Left cardiac atrium (tissue), 4 donors: Measurements from ENCODE around the gene MYO9B. TPM values are rescaled to one million over a fixed set of nuclear protein-coding genes. Genes with fewer than 3 reads are reported as not detected.
A peak's percentile ranks its signal among the peaks of the same experiment; 100 is the strongest.
"Not testable (repeated sequence)": the region's sequence is repeated elsewhere in the genome, so short reads cannot be mapped to it uniquely, and the experiment has no call there.

ENCODE experiments used
- ATAC-seq, 2 donors: fragments of 200-7000 bp; cut with Tn5 transposase; one replicate each; pipeline ENCODE4 v1.9.1; 2020; ENCODE audit warnings: mild to moderate bottlenecking in 2 of 2, moderate library complexity in 2 of 2
- DNase-seq: peaks from one replicate; pipeline ENCODE4 v3.0.0-alpha.2; 2020
- intact Hi-C, 2 donors: fragments of 100-400 bp; cut with DNase I; formaldehyde crosslinking; loops; one replicate each; pipeline versions ENCODE4 v1.14.1 to v1.15.1; 2022 to 2023
- total RNA-seq, 2 donors: library from RNA; stranded (reverse); fragmentation: NEBNext Ultra II Directional; extraction: Animal tissue kit (Norgen Biotek cat#: 25700); gene quantifications; one replicate each; pipeline ENCODE4 v1.2.1, GENCODE V29; 2021
- donor health status: DM: no; HTN: yes; CAD: no.
- donor health status: DM: no; HTN: yes; CAD: no; lungs with severe emphysema.
- donor health status: DM: yes; HTN: yes; CAD: no.
- donor health status: Dilated cardiomyopathy.

The MYO9B gene
- total RNA-seq, 2 donors from 2014 or later, result 32.5 to 44.6 TPM

DNA sequence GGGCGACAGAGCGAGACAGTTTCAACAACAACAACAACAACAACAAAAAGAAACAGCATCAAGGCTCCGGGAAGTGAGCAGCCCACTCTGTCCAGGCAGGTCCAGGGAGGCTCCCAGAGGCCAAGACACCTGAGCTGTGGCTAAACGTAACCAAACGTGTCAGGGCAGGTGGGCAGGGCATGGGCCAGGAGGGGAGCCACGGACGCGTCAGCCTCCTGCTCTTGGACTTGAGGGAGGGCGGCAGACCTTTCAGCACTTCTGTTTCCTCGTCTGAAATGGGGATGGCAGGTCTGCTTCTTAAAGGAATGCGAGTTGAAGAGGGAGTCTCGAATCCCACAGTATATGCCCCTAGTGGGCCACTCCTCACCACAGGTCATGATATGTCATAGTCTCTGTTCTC, 53.8 kb downstream of the MYO9B start:
- no peak for DNase-seq
- intact Hi-C loops, result no loop called here
- ATAC-seq, result no peak

DNA sequence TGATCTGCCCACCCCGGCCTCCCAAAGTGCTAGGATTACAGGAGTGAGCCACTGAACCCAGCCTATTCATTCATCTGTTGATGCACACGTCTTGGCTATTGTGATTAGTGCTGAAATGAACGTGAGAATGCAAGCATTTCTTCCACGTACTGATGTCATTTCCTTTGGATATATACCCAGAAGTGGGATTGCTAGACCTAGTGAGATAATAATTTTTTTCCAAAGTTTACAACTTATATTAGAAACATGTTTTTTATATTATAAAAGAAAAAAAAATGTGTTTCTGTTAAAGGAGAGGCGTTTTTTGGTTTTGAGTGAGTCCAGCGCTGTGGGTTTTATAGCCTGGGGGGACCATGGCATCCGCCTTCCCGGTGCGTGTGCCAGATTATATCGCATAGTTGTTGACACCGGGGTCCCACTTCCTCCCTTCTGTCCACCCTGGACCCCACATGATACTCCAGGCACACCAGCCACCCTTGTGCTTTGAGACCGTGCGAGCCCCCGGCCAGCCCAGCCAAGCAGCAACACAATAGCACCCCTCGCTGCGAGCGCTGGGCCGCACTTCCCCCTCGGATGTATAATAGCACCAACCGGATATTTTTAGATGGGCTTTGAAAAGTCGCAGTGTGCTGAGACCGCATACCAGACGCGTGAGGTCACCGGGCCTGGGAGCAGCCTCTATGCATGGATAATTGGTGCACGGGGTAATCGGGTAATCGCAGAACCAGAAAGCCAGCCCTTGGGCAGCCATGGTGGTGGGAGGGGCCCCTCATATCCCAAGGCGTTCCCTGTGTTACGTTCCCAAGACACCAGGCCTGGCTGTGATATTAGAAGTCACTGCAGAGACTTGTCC, 59.6 kb downstream of the MYO9B start:
- DNase-seq (peak; percentile 97), ATAC-seq (peak; percentile 94 to 95)
- intact Hi-C loops, result loop anchor here in 1 of 2 donors (5.0 kb wide), 1 partner anchor 58 kb away; the partner anchor contains the start of genes HAUS8 and MYO9B

GRCh38 chr19:17136021-17136420, 60.4 kb downstream of the MYO9B start:
- intact Hi-C loops, result loop anchor here in 1 of 2 donors (5.0 kb wide), 1 partner anchor 59 kb away; the partner anchor contains the start of genes HAUS8 and MYO9B
- peak in 1 of 2 donors; percentile 5 for ATAC-seq
- no peak for DNase-seq

- DNase-seq (no peak), ATAC-seq (no peak)
- intact Hi-C loops, result loop anchor here in 1 of 2 donors (5.0 kb wide), 1 partner anchor 59 kb away; the partner anchor contains the start of genes HAUS8 and MYO9B
Observed at GRCh38 chr19:17136617-17137016, 61.0 kb downstream of the MYO9B start.

DNA sequence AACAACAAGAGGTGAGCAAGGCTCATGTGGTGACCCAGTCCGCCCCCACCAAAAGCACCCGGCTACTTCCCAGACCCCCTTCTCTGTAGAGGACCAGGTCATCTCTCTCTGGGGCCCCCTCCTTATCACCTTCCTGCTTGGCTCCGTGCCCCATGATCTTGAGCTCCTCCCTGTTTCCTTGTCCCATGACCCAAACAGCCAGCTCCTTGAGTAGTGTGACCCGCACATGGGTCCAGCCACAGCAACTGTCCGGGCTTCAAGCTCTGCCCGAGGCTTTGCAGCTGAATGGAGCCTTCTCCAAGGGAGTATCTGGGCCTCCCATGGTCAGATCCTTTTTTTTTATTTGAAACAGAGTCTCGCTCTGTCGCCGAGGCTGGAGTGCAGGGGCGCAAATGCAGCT, 61.8 kb downstream of the MYO9B start:
- no peak for DNase-seq
- intact Hi-C loops, result loop anchor here in 1 of 2 donors (5.0 kb wide), 1 partner anchor 60 kb away; the partner anchor contains the start of genes HAUS8 and MYO9B
- ATAC-seq, result no peak

- DNase-seq, result not testable (repeated sequence)
- intact Hi-C loops, result loop anchor here in 1 of 2 donors (5.0 kb wide), 1 partner anchor 61 kb away; the partner anchor contains the start of genes HAUS8 and MYO9B
- ATAC-seq, result peak in 1 of 2 donors; percentile 3
Observed at GRCh38 chr19:17138052-17138846, 62.7 kb downstream of the MYO9B start.

DNA sequence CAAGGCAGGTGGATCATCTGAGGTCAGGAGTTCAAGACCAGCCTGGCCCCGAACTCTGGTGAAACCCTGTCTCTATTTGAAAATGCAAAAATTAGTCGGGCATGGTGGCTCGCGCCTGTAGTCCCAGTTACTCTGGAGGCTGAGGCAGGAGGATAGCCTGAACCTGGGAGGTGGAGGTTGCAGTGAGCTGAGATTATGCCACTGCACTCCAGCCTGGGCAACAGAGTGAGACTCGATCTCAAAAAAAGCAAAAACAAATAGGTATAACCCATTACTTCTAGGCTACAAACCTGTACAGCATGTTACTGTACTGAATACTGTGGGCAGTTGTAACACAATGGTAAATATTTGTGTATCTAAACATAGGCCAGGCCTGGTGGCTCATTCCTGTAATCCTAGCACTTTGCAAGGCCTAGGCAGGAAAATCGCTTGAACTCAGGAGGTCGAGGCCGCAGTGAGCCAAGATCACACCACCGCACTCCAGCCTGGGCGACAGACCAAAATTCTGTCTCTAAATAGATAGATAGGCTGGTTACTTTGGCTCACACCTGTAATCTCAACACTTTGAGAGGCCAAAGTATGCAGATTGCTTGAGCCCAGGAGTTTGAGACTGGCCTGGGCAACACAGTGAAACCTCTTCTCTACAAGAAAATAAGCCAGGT, 63.5 kb downstream of the MYO9B start:
- ATAC-seq (peak; percentile 40 to 45), DNase-seq (peak; percentile 68)
- intact Hi-C loops, result loop anchor here in 1 of 2 donors (5.0 kb wide), 1 partner anchor 62 kb away; the partner anchor contains the start of genes HAUS8 and MYO9B

DNA sequence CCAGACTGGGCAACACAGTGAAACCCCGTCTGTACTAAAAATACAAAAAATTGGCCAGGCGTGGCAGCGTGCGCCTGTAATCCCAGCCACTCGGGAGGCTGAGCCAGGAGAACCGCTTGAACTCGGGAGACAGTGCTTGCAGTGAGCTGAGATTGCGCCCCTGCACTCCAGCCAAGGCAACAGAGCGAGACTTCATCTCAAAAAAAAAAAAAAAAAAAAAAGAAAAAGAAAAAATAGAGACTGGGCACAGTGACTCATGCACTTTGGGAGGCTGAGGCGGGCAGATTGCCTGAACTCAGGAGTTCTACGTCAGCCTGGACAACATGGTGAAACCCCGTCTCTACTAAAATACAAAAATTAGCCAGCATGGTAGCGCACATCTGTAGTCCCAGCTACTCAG, 69.2 kb downstream of the MYO9B start:
- ATAC-seq, result peak; percentile 39 to 41
- intact Hi-C loops, result loop anchor here in 1 of 2 donors (10.0 kb wide), 1 partner anchor 60 kb away; no protein-coding TSS in a partner anchor

GRCh38 chr19:17145546-17146497, 70.2 kb downstream of the MYO9B start:
- ATAC-seq (no peak), DNase-seq (no peak)
- intact Hi-C loops, result loop anchor here in 1 of 2 donors (10.0 kb wide), 1 partner anchor 61 kb away; no protein-coding TSS in a partner anchor

More for the DNA sequence above, 69.2 kb downstream of the MYO9B start:
- peak; percentile 60 for DNase-seq

- intact Hi-C loops, result loop anchor here in 1 of 2 donors (10.0 kb wide), 1 partner anchor 63 kb away; no protein-coding TSS in a partner anchor
Observed at GRCh38 chr19:17148130-17148529, 72.6 kb downstream of the MYO9B start.

DNA sequence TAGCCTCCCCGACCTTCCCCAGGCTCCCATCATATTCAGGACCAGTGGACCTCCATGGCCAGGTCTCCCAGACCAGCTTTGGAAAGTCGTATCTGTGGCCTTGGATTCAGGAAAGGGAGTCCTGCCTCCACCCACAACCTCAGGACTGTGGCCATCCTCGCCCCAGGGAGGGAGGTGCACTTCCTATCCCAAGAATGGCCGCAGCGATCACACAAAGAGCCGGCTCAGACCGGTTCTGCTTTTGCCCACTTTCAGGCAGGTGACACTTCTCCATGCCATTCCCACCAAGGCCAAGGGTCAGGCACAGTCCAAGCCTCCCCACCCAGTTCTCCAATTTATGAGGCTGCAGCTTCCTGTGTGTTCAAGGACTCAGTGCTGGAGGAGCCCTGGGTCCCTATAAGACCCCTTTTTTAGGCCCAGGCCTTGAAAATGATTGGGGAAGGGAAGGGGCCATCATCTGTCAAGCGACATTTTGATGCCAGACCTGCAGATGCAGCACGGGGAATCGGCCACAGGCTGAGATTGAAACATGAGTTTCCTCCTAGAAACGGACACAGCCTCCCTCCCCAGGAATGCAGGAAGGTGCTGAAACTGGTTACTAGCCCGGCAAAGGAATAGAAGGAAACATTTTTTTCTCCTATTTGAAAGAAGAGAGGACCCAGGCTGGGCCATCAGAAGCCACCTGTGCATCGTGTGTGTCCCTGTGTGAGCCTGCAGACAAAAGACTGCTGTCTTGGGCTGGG, 74.0 kb downstream of the MYO9B start:
- DNase-seq (no peak), ATAC-seq (peak in 1 of 2 donors; percentile 12)
- intact Hi-C loops, result loop anchor here in 1 of 2 donors (10.0 kb wide), 1 partner anchor 65 kb away; no protein-coding TSS in a partner anchor

More at GRCh38 chr19:17148130-17148529, 72.6 kb downstream of the MYO9B start:
- ATAC-seq (no peak), DNase-seq (no peak)

DNA sequence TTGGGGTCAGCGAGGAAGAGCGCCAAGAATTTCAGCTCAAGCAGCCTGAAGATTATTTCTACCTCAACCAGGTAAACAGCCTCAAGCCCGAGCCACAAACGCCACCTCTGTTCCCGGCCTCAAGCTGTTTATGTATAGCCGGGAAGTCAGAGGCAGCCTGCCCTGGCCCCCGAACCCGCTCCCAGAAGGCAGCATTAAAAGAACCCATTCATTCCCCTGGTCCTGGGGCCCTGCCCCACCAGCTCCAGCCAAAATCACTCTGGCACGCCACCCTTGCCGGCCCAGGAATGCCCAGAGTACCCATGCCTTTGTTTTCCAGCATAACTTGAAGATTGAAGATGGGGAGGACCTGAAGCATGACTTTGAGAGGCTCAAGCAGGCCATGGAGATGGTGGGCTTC, 78.4 kb downstream of the MYO9B start:
- ATAC-seq, result no peak
- intact Hi-C loops, result no loop called here
- no peak for DNase-seq

DNA sequence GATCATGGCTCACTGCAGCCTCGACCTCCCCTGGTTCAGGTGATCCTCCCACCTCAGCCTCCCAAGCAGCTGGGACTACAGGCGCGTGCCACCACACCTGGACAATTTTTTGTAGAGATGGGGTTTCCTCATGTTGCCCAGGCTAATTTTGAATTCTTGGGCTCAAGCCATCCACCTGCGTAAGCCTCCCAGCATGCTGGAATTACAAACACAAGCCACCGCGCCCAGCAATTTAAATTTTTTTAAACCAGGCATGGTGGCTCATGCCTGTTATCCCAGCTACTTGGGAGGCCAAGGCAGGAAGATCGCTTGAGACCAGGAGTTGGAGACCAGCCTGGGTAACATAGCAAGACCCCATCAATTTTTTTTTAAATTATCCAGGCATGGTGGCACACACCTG, 79.7 kb downstream of the MYO9B start:
- intact Hi-C loops, result no loop called here
- ATAC-seq, result no peak

DNA sequence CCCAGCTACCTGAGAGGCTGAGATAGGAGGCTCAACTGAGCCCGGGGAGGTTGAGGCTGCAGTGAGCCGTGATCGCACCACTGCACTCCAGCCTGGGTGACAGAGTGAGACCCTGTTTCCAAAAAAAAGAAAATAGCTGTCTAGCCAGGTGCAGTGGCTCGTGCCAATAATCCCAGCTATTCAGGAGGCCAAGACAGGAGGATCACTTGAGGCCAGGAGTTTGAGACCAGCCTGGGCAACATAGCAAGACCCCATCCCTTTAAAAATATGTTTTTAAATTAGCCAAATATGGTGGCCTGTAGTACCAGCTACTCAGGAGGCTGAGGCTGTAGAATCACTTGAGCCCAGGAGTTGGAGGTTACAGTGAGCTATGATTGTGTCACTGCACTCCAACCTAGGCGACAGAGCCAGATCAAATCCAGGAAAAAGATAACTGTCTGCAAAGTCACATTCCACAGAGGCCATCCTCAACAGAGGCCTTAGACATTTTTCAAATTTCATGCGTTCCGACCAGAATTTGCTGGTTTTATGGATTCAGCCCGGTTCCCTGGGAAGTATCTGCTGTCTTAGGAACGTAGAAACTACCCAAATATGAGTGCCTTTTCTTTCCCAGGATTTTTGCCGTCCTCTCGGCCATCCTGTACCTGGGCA, 80.8 kb downstream of the MYO9B start:
- ATAC-seq (no peak), DNase-seq (no peak)
- intact Hi-C loops, result no loop called here

More for the DNA sequence above, 79.7 kb downstream of the MYO9B start:
- no peak for DNase-seq

DNA sequence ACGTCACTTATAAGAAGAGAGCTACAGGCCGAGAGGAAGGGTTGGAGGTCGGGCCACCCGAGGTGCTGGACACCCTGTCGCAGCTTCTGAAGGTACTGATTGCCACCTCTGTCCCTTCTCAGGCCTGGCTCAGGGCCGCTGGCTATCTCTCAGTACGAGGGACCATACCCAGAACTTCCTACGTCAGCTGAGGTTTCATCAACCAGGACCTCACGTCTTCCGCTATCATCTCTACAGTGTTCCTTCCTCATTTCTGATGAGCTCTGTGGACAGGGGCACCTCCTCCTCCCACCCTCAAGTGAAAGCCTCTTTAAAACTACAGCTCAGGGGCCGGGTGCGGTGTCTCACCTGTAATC, 81.3 kb downstream of the MYO9B start:
- no peak for DNase-seq
- intact Hi-C loops, result no loop called here
- ATAC-seq, result peak in 1 of 2 donors; percentile 55

DNA sequence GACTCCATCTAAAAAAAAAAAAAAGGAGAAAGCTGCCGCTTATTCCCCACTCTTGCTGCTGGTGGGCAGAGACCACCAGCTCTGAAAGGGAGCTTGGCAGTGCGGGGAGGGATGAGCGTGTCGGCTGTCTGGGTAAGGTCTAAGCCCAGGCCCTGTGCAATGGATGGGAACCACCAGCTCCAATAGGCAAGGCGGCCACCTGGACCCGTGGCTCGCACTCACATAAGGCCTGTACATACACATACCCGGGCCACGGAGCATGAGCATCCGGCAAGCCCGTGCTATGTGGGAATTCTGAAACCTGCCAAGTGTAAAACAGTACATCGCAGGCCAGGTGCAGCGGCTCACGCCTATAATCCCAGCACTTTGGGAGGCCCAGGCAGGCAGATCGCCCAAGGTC, 83.0 kb downstream of the MYO9B start:
- DNase-seq (no peak), ATAC-seq (no peak)
- intact Hi-C loops, result no loop called here
